HCT116 (cell line): Measurements from ENCODE around the gene LGALS3. TPM values are rescaled to one million over a fixed set of nuclear protein-coding genes. Genes with fewer than 3 reads are reported as not detected.

ENCODE experiments used
- ATAC-seq: fragments of 200-7000 bp; cut with Tn5 transposase; 2 replicates; pipeline ENCODE4 v1.9.1; 2020; ENCODE audit warnings: mild to moderate bottlenecking, moderate library complexity
- BruUV-seq: library from RNA; stranded (reverse); fragments of 400-500 nt; replicated peaks from 2 replicates; lab custom pipeline; 2021; lab: Mats Ljungman, UMichigan
- CTCF ChIA-PET: fragments of 300-600 bp; sonication (Branson Sonifier 250); formaldehyde crosslinking; loops from one replicate; lab custom pipeline; 2021; ENCODE audit warnings: antibody characterized with exemption; lab: Charles Lee
- POLR2A ChIA-PET: fragments of 300-600, 350-600 bp; sonication (Branson Sonifier 250); formaldehyde crosslinking; loops from one replicate; lab custom pipeline; 2021; ENCODE audit warnings: antibody characterized with exemption; lab: Charles Lee
- RAD21 ChIA-PET, 2 experiments: fragments of 300-600 bp; sonication (Branson Sonifier 250); formaldehyde crosslinking; loops; one replicate each; lab custom pipeline; 2023; ENCODE audit warnings: low total read pairs in 2 of 2; ENCODE audit not compliant: uncharacterized antibody in 2 of 2, unreplicated experiment in 2 of 2, low non-redundant PET in 1 of 2; lab: Charles Lee
- DNase-seq: peaks from one replicate; pipeline ENCODE4 v3.0.0-alpha.2; 2010; ENCODE audit warnings: low read depth, low spot score
- H2AFZ ChIP-seq: fragments of 200-600 bp; shearing (Covaris generic), sonication (generic); 2 replicates; pipeline ENCODE4 v1.6.1; 2017; ENCODE audit warnings: low read depth, mixed run types, mixed read lengths, antibody characterized with exemption, low read length; ENCODE audit not compliant: poor library complexity, severe bottlenecking
- H3K27ac ChIP-seq: 2 replicates; pipeline ENCODE4 v1.5.1; 2012; ENCODE audit warnings: low read depth, low read length
- H3K27me3 ChIP-seq: fragments of 200-600 bp; sonication (generic); 2 replicates; pipeline ENCODE4 v1.6.1; 2016; ENCODE audit warnings: mixed run types, low read length, mixed read lengths; ENCODE audit not compliant: insufficient read depth
- H3K36me3 ChIP-seq, 2 experiments: fragments of 200-500 bp in 1 of 2; fragments of 200-600 bp in 1 of 2; sonication (Bioruptor generic) in 1 of 2; sonication (generic) in 1 of 2; 2 replicates each; pipeline versions ENCODE4 v1.5.1 to v1.6.1; 2014 to 2016; ENCODE audit warnings: low read length in 2 of 2, inconsistent platforms in 1 of 2, mixed read lengths in 1 of 2, mixed run types in 1 of 2; ENCODE audit not compliant: insufficient read depth in 2 of 2, control insufficient read depth in 1 of 2
- H3K4me1 ChIP-seq, 2 experiments: fragments of 200-600 bp in 1 of 2; sonication (generic) in 1 of 2; 2 replicates each; pipeline versions ENCODE4 v1.5.1 to v1.6.1; 2012 to 2017; ENCODE audit warnings: low read length in 2 of 2, inconsistent platforms in 1 of 2, mild to moderate bottlenecking in 1 of 2, mixed read lengths in 1 of 2, mixed run types in 1 of 2, moderate library complexity in 1 of 2; ENCODE audit not compliant: insufficient read depth in 2 of 2, control insufficient read depth in 1 of 2
- H3K4me2 ChIP-seq: fragments of 200-600 bp; sonication (generic); 2 replicates; pipeline ENCODE4 v1.6.1; 2017; ENCODE audit warnings: mixed run types, low read length, mixed read lengths
- H3K4me3 ChIP-seq, 2 experiments: fragments of 200-600 bp in 1 of 2; sonication (generic) in 1 of 2; replicated peaks in 1 of 2; 2 replicates each; pipeline ENCODE4 v1.5.1; 2011 to 2016; ENCODE audit warnings: low read length in 2 of 2, control low read depth in 1 of 2, low read depth in 1 of 2, mild to moderate bottlenecking in 1 of 2, mixed read lengths in 1 of 2, mixed run types in 1 of 2
- H3K79me2 ChIP-seq: fragments of 200-600 bp; sonication (generic); 2 replicates; pipeline ENCODE4 v1.6.1; 2017; ENCODE audit warnings: mild to moderate bottlenecking, mixed run types, low read length, moderate library complexity, mixed read lengths; ENCODE audit not compliant: insufficient read depth
- H3K9ac ChIP-seq: fragments of 200-600 bp; sonication (generic); 2 replicates; pipeline ENCODE4 v1.6.1; 2016; ENCODE audit warnings: low read length, mixed read lengths
- H3K9me2 ChIP-seq: fragments of 200-600 bp; sonication (generic), shearing (Covaris generic); 2 replicates; pipeline ENCODE4 v1.6.1; 2017; ENCODE audit warnings: mixed run types, mild to moderate bottlenecking, moderate library complexity; ENCODE audit not compliant: insufficient read depth
- H3K9me3 ChIP-seq, 2 experiments: fragments of 200-500 bp in 1 of 2; fragments of 200-600 bp in 1 of 2; sonication (Bioruptor generic) in 1 of 2; sonication (generic) in 1 of 2; 2 replicates each; pipeline ENCODE4 v1.6.1; 2014 to 2017; ENCODE audit warnings: low read length in 2 of 2, mixed read lengths in 2 of 2, inconsistent platforms in 1 of 2, low read depth in 1 of 2, mild to moderate bottlenecking in 1 of 2, mixed run types in 1 of 2, moderate library complexity in 1 of 2; ENCODE audit not compliant: control insufficient read depth in 1 of 2, insufficient read depth in 1 of 2
- H4K20me1 ChIP-seq: fragments of 200-600 bp; sonication (generic), shearing (Covaris generic); 2 replicates; pipeline ENCODE4 v1.6.1; 2017; ENCODE audit warnings: mixed run types, mild to moderate bottlenecking, moderate library complexity; ENCODE audit not compliant: insufficient read depth
- CBX3 ChIP-seq: IDR thresholded peaks from 2 replicates; pipeline ENCODE4 v1.6.1; 2012; ENCODE audit warnings: low read depth
- CEBPB ChIP-seq: IDR thresholded peaks from 2 replicates; pipeline ENCODE4 v1.6.1; 2012; ENCODE audit warnings: low read depth
- ELF1 ChIP-seq: IDR thresholded peaks from 2 replicates; pipeline ENCODE4 v1.6.1; 2012; ENCODE audit warnings: low read depth, borderline replicate concordance
- EZH2 ChIP-seq: fragments of 200-600 bp; sonication (generic); IDR thresholded peaks from 2 replicates; pipeline ENCODE4 v1.6.1; 2017; ENCODE audit warnings: antibody characterized with exemption, mixed run types
- EZH2phosphoT487 ChIP-seq: fragments of 200-600 bp; IDR thresholded peaks from 2 replicates; pipeline ENCODE4 v1.6.1; 2018; ENCODE audit warnings: antibody characterized with exemption, borderline replicate concordance
- POLR2AphosphoS5 ChIP-seq: IDR thresholded peaks from 2 replicates; pipeline ENCODE4 v1.6.1; 2011; ENCODE audit warnings: mild to moderate bottlenecking, low read depth, low read length, moderate library complexity
- RAD21 ChIP-seq: IDR thresholded peaks from 2 replicates; pipeline ENCODE4 v1.6.1; 2012; ENCODE audit warnings: low read depth, mild to moderate bottlenecking
- SP1 ChIP-seq: IDR thresholded peaks from 2 replicates; pipeline ENCODE4 v1.6.1; 2012; ENCODE audit warnings: low read depth
- SRF ChIP-seq: IDR thresholded peaks from 2 replicates; pipeline ENCODE4 v1.6.1; 2012; ENCODE audit warnings: low read depth
- TCF7L2 ChIP-seq: IDR thresholded peaks from 2 replicates; pipeline ENCODE4 v1.7.0; 2011; ENCODE audit warnings: borderline replicate concordance, inconsistent platforms; ENCODE audit not compliant: insufficient read depth, insufficient read length; ENCODE audit errors: extremely low read depth
- YY1 ChIP-seq: IDR thresholded peaks from 2 replicates; pipeline ENCODE4 v1.6.1; 2011; ENCODE audit warnings: low read length, low read depth, moderate library complexity, mild to moderate bottlenecking; ENCODE audit not compliant: insufficient replicate concordance; ENCODE audit errors: extremely low read depth
- ZNF274 ChIP-seq: fragments of 200-500 bp; sonication (Bioruptor generic); IDR thresholded peaks from 2 replicates; pipeline ENCODE4 v1.6.1; 2014; ENCODE audit warnings: mild to moderate bottlenecking, low read depth, low read length, inconsistent platforms
- intact Hi-C: fragments of 100-400 bp; cut with micrococcal nuclease; formaldehyde crosslinking; loops from 2 replicates; pipeline ENCODE4 v1.10.0; 2022
- total RNA-seq: library from RNA; stranded (reverse); gene quantifications from one replicate; pipeline ENCODE4 v1.2.1, GENCODE V29; 2021; ENCODE audit not compliant: unreplicated experiment
- TF ChIP-seq, protein P1 (sequence below): IDR thresholded peaks from 2 replicates; pipeline ENCODE4 v1.6.1; 2012
- TF ChIP-seq, protein P2 (sequence below): IDR thresholded peaks from 2 replicates; pipeline ENCODE4 v1.6.1; 2012
- TF ChIP-seq, protein P3 (sequence below): IDR thresholded peaks from 2 replicates; pipeline ENCODE4 v1.6.1; 2012; ENCODE audit warnings: low read depth
- TF ChIP-seq, protein P4 (sequence below): IDR thresholded peaks from 2 replicates; pipeline ENCODE4 v1.6.1; 2011; ENCODE audit warnings: mild to moderate bottlenecking, low read length, moderate library complexity; ENCODE audit not compliant: insufficient replicate concordance; ENCODE audit errors: extremely low read depth

LGALS3 gene
- total RNA-seq, 1 experiment from 2014 or later: 86.1 TPM

DNA sequence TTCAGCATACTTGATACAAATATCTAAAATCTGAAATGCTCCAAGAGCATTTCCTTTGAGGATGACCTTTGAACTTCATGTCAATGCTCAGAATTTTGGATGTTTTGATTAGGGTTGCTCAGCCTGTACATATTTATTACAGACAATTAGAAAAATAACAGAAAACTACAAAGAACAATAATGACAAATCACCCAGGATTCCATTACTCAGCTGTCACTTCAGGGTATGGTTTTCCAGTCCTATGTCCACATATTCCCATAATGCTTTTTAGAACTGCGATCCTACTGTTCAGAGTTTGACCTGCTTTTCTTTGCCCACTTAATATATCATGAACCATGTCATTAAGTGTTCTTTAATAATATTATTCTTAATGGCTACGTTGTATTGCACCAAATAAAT, 51.0 kb downstream of the LGALS3 start:
- H3K4me1 ChIP-seq: no peaks in the 10 kb centered on the region
- ATAC-seq (no peak), DNase-seq (no peak)
- H3K36me3 ChIP-seq: peaks cover 24 to 34% of the 10 kb centered on the region in 2 experiments; a peak in 3 of 4 replicates
- intact Hi-C loops: no loop called here
- no peak overlapping the region for H3K4me2 ChIP-seq
- no peak for TF ChIP-seq SRF
- no peak overlapping the region for H3K27ac ChIP-seq
- no peak overlapping the region for H3K9ac ChIP-seq
- CTCF ChIA-PET: no interaction called here
- RAD21 ChIA-PET: no interaction called here
- no peaks in the 10 kb centered on the region for H3K27me3 ChIP-seq
- peaks cover 18% of the 10 kb centered on the region for H3K79me2 ChIP-seq
- H3K9me3 ChIP-seq: no peaks in the 10 kb centered on the region
- no peak overlapping the region for H3K4me3 ChIP-seq
- no peak overlapping the region for H2AFZ ChIP-seq
- POLR2A ChIA-PET: no interaction called here
- H4K20me1 ChIP-seq: no peaks in the 10 kb centered on the region
- no peaks in the 10 kb centered on the region for H3K9me2 ChIP-seq
- BruUV-seq: TSS peak; percentile 14

DNA sequence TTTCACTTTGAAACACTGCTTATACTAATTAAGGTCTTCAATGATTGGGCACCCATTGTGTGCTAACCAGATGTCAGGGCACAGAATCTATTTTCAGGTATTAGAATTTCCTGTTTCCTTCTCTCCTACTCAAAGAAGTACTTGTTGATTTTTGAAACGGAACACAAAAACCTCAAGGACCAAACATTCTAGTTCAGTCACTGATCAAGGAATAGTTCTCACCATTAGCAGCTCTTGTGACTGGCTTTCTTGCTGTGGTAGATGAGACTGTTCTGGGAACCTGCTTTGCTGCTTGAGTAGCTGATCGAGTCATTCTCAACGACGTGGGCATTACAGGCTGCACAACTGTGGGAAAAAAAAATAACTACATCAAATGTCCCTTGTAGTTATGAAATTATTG, 51.4 kb downstream of the LGALS3 start:
- intact Hi-C loops: no loop called here
- POLR2A ChIA-PET: no interaction called here
- Histone ChIP-seq H3K79me2 (peaks cover 18% of the 10 kb centered on the region), H3K4me1 (no peaks in the 10 kb centered on the region), H3K4me3 (no peak overlapping the region), H3K9ac (no peak overlapping the region), H3K27ac (no peak overlapping the region), H4K20me1 (no peaks in the 10 kb centered on the region), H3K36me3 (peaks cover 24 to 30% of the 10 kb centered on the region in 2 experiments; a peak in 3 of 4 replicates), H3K9me3 (no peaks in the 10 kb centered on the region), H2AFZ (no peak overlapping the region), H3K4me2 (no peak overlapping the region), H3K27me3 (no peaks in the 10 kb centered on the region), H3K9me2 (no peaks in the 10 kb centered on the region)
- TF ChIP-seq CBX3 (no peak), YY1 (no peak), ZNF274 (no peak), POLR2AphosphoS5 (no peak), TCF7L2 (no peak), EZH2phosphoT487 (no peak), ELF1 (no peak), CEBPB (no peak), EZH2 (no peak), RAD21 (no peak), SP1 (no peak)
- TF ChIP-seq, protein P1, sequence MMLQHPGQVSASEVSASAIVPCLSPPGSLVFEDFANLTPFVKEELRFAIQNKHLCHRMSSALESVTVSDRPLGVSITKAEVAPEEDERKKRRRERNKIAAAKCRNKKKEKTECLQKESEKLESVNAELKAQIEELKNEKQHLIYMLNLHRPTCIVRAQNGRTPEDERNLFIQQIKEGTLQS: no peak
- TF ChIP-seq, protein P2, sequence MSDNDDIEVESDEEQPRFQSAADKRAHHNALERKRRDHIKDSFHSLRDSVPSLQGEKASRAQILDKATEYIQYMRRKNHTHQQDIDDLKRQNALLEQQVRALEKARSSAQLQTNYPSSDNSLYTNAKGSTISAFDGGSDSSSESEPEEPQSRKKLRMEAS: no peak
- TF ChIP-seq, protein P3, sequence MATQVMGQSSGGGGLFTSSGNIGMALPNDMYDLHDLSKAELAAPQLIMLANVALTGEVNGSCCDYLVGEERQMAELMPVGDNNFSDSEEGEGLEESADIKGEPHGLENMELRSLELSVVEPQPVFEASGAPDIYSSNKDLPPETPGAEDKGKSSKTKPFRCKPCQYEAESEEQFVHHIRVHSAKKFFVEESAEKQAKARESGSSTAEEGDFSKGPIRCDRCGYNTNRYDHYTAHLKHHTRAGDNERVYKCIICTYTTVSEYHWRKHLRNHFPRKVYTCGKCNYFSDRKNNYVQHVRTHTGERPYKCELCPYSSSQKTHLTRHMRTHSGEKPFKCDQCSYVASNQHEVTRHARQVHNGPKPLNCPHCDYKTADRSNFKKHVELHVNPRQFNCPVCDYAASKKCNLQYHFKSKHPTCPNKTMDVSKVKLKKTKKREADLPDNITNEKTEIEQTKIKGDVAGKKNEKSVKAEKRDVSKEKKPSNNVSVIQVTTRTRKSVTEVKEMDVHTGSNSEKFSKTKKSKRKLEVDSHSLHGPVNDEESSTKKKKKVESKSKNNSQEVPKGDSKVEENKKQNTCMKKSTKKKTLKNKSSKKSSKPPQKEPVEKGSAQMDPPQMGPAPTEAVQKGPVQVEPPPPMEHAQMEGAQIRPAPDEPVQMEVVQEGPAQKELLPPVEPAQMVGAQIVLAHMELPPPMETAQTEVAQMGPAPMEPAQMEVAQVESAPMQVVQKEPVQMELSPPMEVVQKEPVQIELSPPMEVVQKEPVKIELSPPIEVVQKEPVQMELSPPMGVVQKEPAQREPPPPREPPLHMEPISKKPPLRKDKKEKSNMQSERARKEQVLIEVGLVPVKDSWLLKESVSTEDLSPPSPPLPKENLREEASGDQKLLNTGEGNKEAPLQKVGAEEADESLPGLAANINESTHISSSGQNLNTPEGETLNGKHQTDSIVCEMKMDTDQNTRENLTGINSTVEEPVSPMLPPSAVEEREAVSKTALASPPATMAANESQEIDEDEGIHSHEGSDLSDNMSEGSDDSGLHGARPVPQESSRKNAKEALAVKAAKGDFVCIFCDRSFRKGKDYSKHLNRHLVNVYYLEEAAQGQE: no peak
- TF ChIP-seq, protein P4, sequence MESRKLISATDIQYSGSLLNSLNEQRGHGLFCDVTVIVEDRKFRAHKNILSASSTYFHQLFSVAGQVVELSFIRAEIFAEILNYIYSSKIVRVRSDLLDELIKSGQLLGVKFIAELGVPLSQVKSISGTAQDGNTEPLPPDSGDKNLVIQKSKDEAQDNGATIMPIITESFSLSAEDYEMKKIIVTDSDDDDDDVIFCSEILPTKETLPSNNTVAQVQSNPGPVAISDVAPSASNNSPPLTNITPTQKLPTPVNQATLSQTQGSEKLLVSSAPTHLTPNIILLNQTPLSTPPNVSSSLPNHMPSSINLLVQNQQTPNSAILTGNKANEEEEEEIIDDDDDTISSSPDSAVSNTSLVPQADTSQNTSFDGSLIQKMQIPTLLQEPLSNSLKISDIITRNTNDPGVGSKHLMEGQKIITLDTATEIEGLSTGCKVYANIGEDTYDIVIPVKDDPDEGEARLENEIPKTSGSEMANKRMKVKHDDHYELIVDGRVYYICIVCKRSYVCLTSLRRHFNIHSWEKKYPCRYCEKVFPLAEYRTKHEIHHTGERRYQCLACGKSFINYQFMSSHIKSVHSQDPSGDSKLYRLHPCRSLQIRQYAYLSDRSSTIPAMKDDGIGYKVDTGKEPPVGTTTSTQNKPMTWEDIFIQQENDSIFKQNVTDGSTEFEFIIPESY: no peak
- ATAC-seq (no peak), DNase-seq (no peak)
- RAD21 ChIA-PET: no interaction called here
- CTCF ChIA-PET: no interaction called here
- no TSS peak for BruUV-seq
